Stimulated activated naive CD4-positive, alpha-beta T cell (primary cell): Measurements from ENCODE around the gene BMI1.
"Not testable (repeated sequence)": the region's sequence is repeated elsewhere in the genome, so short reads cannot be mapped to it uniquely, and the experiment has no call there.

ENCODE experiments used
- DNase-seq, 6 experiments: peaks; one replicate each; lab custom pipeline; 2025; lab: John Stamatoyannopoulos, UW

The BMI1 gene

GRCh38 chr10:22320591-22321155, at the start of gene BMI1:
Gene BMI1, plus strand, starts transcription at chr10:22321099. Its CDS starts 5,351 bp downstream, at chr10:22326450.
- peak; percentile 58 to 77 (median 62) for DNase-seq

DNA sequence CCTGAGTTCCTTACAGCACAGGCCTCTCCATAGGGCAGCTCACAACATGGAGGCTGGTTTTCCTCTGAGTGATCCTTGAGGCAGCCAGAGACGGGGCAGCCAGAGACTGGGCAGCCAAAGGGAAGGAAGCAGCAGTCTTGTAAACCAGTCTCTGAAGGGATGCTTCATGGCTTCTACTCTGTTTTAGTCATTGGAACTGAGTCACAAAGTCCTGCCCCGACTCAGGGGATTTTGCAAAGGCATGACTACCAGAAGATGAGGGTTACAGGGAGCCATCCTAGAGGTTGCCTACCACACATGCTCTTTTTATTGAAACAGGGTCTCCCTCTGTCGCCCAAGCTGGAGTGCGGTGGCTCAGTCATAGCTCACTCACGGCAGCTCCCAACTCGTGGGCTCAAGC, 49.1 kb upstream of the BMI1 start:
- no peak for DNase-seq

GRCh38 chr10:22278441-22278782, 42.5 kb upstream of the BMI1 start:
- DNase-seq = no peak

DNA sequence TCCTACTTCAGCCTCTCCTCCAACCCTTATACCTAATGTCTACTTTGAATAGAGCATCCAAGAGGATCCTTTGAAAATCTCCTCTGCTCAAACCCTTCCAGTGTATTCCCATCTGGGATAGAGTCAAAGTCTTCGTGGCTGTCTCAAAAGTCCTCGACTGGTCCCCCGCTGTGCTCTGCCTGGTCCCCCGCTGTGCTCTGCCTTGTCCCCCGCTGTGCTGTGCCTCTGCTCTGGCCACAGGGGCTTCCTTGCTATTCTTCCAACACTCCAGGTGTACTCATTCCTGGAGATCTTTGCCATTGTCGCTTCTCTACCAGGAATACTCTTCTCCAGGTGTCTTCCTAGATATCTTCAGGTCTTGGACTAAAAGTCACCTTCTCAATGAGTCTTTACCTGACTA, 40.8 kb upstream of the BMI1 start:
- DNase-seq = no peak

- DNase-seq = no peak
These were observed 35.8 kb upstream of the BMI1 start for GRCh38 chr10:22285130-22285529.

- DNase-seq = no peak
These were observed 27.0 kb upstream of the BMI1 start for GRCh38 chr10:22293747-22294404.

GRCh38 chr10:22294694-22295093, 26.2 kb upstream of the BMI1 start:
- DNase-seq = no peak

GRCh38 chr10:22301193-22301592, 19.7 kb upstream of the BMI1 start:
- DNase-seq = no peak

GRCh38 chr10:22303461-22303860, 17.4 kb upstream of the BMI1 start:
- DNase-seq = no peak

- no peak for DNase-seq
These were observed 15.2 kb upstream of the BMI1 start for GRCh38 chr10:22305721-22306120.

- no peak for DNase-seq
These were observed 12.5 kb upstream of the BMI1 start for GRCh38 chr10:22308390-22308789.

- DNase-seq = no peak
These were observed 11.5 kb upstream of the BMI1 start for GRCh38 chr10:22309180-22310000.

DNA sequence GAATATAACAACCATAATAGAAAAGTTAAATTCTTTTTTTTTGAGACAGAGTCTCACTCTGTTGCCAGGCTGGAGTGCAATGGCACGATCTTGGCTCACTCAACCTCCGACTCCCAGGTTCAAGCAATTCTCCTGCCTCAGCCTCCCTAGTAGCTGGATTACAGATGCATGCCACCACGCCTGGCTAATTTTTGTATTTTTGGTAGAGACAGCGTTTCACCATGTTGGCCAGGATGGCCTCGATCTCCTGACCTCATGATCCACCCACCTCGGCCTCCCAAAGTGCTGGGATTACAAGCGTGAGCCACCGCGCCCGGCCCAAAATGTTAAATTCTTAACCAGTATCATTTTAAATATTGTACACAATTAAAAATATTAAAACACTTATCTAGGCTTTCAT, 10.9 kb upstream of the BMI1 start:
- not testable (repeated sequence) for DNase-seq

DNA sequence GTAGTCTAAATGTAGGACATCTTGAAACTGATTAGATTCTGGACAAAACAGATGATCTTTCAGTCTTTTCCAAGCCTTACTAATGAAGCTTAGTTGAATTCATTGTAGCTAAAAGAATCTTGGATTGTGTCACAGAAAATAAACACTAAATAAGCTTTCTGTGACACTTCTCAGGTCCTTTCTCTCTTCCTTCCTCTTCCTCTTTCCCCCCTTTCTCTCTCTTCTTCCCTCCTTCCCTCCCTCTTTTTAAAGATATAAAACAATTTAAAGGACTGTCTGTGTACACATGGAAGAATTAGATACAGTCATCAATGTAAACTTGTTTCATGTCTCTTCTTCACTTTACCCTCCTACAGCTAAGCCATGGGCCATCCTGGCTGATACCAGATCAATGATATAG, 10.0 kb upstream of the BMI1 start:
- no peak for DNase-seq

DNA sequence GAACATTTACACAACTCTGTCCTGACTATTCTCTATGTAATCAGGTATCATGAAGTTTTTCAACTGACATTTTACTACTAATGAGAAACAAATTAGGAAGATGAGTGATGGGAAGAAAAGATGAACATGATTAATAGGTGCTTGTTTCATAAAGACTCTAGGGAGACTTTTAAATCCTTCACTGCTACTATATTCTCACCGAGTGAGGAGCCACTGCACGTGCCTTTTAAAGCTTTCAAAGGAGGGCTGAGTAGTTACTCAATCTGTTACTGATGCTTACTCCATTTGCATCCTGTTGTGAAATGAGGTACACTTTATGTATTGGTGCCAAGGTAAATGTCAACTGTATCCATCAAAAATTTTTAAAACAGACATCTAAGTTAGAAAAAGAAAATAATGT, 6.0 kb upstream of the BMI1 start:
- DNase-seq = no peak

DNA sequence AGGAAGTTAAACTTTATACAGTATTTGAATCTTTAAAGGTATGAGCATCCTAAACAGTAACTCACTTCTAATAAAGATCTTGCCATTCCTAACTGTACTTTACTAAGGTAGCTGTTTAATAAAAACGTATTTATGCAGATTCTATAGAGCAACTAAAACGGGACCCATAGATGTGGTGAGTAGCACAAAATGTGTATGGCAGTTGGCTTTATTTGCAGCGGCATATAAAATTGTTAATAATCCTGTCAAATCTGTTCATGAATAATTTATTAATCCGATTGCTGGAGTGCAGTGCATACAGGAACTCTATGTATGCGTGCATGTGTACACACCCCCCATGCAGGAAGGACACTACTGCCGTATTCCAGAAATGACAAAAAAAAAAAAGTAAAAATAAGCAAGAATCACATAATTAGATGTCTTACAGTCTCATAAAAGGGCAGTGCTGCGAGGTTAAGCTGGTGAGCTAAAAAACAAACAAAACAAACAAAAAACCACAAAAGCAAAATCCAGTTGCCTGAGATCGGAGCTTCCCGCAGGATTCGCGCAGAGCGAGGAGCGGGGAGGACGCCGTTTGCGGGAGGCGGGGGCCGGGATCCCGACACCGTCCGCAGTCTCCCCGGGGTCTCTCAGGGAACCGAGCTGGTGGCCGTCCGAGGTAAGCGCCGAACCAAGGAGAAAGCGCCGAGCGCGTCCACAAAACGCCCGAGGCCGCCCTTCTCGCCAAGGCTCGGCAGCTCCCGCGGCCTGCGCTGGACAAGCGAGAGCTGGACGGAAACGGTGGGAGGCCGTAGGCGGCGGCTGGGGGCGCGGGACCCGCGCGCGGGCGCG, 5.2 kb upstream of the BMI1 start:
- peak in 1 of 6 experiments; percentile 77 for DNase-seq

- DNase-seq = peak; percentile 61 to 83 (median 73)
These were observed 4.4 kb upstream of the BMI1 start, which contains the start of gene COMMD3 for GRCh38 chr10:22316286-22317075. Gene COMMD3, plus strand, starts transcription at chr10:22316388. Its CDS starts 30 bp downstream, at chr10:22316418.

DNA sequence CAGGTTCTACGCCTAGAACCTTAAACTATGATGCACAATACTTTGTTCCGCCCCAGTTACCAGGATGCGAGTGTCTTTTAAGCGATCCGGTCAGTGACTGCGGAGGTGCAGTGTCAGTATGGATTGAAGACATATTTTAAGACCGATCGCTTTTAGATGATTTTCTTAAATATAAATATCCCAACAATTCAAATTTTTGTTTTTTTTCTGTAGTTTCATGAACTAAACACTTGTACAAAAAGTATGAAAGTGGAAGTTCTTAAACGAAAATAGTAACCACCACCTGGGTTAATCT, 3.9 kb upstream of the BMI1 start:
- DNase-seq = no peak

GRCh38 chr10:22317771-22318565, 2.9 kb upstream of the BMI1 start:
- no peak for DNase-seq

GRCh38 chr10:22318772-22319171, 2.1 kb upstream of the BMI1 start:
- DNase-seq = no peak

GRCh38 chr10:22319547-22319979, 1.3 kb upstream of the BMI1 start:
- DNase-seq = no peak
